Stimulated activated CD4-positive, alpha-beta T cell treated with anti-CD3 and anti-CD28 coated beads, Interleukin-2, amount 100 ng/mL, for 24 hours (primary cell): ENCODE measurements around the gene CYTIP.
A peak's percentile ranks its signal among the peaks of the same experiment; 100 is the strongest.
"Not testable (repeated sequence)": the region's sequence is repeated elsewhere in the genome, so short reads cannot be mapped to it uniquely, and the experiment has no call there.

Source experiments
- DNase-seq, 2 donors: peaks; one replicate each; pipeline ENCODE4 v3.0.0-alpha.2; 2020

Gene CYTIP

DNA sequence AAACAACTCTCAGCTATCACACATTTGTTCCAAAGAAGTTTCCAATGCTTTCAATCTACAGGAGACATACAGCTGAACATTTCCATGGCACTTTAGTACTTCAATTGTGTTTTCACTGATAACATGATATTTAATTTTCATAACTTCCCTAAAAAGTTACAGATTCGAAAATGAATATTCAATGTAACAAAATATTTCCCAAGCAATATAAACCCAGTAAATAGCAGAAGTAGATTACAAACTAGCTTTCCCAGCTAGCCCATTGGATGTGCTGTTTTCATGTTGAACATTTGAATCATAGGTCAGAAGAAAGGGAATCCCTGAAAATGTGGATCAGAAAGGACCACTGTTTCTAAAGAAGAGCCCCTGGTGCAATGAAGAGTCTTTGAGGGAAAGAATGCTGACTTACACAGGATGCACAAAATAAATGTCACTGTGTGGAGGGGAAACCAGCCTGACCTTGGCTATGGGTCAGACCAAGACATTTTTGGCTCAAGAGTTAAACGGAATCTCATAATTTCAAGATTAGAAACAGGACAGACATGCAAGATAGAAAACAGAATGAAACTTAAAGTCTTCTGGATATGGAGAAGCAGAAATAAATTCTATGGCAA lies 22.5 kb downstream of the CYTIP start:
- no peak for DNase-seq

DNA sequence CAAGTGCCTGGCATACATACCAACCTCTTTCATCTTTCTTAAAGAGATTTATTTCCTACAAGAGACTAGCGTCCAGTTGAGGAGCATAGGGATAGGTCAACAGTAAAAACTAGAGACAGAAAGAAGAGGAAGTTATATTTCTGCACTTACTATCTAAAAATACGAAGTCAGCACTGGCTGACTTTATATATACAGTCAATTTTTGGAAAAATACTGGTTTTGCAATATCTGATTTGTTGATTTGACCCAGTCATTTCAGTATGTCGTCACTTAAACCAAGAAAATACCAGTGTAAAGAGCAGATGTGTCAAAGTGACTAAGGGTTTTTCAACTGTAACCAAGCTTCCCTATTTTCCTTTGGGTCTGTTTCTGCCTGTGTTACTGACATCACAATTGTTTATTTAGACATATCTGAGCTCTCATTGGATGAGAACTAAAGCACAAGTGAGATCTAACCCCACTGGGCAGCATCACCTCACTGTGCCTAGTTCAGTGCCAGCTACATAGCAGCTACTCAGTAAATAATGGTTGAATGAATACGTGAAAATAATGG lies 23.0 kb downstream of the CYTIP start:
- no peak for DNase-seq

DNA sequence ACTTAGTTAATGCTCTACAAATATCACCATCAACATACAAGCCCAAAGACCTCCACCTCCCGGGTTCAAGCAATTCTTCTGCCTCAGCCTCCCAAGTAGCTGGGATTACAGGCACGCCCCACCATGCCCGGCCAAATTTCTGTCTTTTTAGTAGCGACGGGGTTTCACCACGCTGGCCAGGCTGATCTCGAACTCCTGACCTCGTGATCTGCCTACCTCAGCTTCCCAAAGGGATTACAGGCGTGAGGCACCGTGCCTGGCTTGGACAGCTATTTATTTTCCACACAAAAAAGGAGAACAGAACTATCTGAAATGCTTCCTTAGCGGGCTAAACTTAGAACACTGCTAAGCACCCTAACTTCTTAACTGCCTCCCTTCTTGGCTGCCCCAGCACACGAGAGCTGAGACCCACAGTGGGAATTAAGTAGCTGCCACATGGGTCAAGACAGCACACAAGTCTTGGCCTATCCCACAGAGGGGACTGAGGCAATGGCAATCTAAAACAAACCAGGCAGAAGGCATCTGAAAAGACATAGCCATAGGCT lies 24.8 kb downstream of the CYTIP start:
- DNase-seq = no peak

DNA sequence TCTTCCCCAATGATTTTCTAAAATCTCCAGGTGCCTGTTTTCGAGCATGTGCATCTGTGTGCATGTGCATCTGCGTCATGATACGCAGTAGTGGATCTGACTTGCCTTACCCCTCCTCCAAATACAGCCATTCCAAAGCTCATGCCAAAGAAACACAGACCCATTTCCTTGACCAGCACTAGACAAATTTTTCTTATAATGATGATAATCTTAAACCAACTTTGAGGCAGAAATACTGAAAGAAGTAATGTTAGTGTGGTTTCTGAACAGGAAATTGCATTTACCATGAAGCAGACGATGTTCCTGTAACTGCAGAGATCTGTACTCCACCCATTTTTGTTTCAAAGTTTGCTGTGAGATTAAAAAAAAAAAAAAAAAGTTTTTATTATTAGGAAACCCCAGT lies 25.6 kb downstream of the CYTIP start:
- DNase-seq = no peak

DNA sequence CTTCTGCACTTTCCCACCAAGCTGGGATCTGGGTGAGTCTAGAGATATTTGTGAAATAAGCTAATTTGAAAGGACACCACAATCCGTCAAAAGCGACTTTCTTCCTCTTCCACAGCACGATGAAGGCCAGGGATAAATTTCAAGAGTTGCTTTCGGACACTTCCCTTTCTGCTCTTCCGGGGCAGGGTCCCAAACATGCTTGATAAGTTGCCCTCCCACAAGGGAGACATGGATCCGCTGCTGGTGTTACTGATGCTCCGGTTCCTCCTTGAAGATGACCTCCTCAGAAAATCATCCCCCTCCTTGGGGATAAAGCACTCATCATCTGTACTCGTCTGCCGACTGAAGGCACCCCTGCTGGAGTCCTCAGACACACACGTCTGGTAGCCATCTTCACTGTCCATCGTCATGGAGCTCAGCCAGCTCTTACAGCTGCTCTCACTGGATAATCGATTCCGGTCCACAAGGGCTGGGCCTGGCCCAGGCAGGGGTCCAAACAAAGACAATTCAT lies 28.2 kb downstream of the CYTIP start:
- DNase-seq = no peak

DNA sequence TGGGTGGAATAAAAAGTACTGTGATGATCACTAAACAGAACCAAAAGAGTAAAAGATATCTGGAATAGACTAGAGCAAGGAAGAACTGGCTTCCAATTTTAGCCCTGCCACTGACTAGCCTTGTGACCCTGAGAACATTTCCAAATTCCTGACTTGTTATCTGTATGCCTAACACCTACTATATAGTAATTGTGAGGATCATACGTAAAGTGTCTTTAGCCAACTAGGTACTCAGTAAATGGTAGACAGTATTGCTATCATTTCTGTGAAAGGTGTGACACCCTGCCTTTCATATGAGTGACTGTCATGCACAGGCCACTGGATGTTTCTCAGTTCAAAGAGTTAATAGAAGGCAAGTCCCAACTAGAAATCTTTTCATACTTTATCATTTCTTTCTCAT lies 29.8 kb downstream of the CYTIP start:
- no peak for DNase-seq

DNA sequence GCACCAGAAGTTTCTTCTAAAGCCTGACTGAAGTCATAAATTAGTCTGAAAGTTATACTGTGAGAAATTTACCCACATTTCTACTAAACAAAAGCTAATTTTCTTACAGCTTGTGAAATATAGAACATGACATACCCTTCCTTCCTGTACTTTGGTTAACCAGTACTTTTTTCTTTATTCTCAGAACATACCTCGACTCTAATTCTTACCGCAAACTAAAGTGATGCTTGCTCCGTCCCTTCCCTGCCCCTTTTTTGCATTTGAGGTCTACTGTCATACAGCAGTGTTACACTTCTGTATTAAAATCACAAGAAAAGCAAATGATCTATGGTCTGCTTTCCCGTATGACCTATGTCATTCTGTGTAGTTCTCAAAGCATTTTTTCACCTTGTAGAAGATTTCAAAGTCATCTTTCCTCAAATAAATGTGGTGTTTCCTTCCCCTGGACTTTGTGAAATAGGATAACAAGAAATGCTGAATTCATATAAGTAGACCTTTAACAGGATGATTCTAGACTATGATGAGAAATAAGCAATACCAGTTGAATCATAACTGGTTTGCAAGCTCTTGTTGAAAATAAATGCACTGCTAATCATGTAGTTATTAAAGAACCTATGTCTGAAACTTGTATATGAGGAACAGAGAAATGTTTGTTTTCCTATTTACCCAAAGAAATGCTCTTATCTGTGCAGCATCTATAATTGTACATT lies 30.4 kb downstream of the CYTIP start:
- peak; percentile 35 to 56 for DNase-seq

DNA sequence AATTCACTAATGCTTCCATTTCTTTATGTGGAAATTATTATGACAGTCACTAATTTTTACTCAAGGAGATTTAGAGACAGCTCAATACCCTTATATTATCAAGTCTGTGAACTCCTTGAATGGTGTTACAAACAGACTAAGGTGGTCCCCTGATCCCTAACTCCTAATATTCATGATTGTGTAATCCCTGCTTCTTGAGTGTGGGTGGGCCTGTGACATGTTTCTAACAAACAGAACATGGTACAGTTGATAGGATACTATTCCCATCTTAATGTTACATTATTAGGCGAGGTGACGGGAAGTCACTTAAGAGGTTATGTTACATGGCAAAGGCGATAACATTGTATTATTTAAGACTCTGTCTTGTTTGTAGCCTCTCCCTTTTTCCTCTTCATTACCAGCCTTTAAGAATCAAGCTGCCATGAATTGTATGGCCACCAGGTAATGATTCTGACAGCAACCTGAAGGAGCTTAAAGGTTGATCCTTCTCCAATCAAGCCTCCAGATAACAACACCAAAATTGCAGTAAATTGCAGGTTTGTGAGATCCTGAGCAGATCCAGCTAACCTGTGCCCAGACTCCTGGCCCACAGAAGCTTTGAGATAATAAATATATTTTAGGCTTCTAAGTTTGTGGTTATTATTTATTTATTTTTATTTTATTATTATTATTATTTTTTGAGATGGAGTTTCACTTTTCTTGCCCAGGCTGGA lies 32.1 kb downstream of the CYTIP start:
- no peak for DNase-seq

DNA sequence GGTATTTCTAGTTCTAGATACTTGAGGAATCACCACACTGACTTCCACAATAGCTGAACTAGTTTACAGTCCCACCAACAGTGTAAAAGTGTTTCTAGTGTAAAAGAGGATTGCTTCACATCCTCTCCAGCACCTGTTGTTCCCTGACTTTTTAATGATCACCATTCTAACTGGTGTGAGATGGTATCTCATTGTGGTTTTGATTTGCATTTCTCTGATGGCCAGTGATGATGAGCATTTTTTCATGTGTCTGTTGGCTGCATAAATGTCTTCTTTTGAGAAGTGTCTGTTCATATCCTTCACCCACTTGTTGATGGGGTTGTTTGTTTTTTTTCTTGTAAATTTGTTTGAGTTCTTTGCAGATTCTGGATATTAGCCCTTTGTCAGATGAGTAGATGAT lies 38.5 kb downstream of the CYTIP start:
- not testable (repeated sequence) for DNase-seq

DNA sequence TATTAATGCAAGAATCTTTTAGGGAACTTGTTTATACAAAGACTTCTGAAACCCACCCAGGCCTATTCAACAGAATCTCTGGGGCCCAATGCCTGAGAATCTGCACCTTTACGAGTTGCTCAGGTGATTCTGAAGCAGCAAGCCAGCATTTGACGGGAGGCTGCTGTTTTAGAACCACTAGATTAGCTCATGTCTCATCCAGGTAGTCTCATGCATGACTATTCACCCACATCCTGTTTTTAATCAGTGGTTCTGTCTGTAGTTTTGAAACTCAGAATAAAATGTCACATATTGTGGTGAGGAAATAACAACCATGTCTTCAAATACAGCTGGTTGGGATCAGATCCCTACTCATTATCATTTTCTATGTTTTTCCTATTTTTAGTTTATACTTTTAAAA lies 39.5 kb downstream of the CYTIP start:
- DNase-seq = peak; percentile 48 to 65

DNA sequence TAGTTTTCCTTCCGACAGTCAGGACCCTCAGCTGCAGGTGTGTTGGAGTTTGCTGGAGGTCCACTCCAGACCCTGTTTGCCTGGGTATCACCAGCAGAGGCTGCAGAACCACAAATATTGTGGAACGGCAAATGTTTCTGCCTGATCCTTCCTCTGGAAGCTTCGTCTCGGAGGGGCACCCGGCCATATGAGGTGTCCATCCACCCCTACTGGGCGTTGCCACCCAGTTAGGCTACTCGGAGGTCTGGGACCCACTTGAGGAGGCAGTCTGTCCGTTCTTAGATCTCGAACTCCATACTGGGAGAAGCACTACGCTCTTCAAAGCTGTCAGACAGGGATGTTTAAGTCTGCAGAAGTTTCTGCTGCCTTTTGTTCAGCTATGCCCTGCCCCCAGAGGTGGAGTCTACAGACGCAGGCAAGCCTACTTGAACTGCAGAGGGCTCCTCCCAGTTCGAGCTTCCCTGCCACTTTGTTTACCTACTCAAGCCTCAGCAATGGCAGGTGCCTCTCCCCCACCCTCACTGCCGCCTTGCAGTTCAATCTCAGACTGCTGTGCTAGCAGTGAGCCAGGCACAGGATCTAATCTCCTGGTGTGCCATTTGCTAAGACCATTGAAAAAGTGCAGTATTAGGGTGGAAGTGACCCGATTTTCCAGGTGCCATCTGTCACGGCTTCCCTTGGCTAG lies 40.9 kb downstream of the CYTIP start:
- not testable (repeated sequence) for DNase-seq

DNA sequence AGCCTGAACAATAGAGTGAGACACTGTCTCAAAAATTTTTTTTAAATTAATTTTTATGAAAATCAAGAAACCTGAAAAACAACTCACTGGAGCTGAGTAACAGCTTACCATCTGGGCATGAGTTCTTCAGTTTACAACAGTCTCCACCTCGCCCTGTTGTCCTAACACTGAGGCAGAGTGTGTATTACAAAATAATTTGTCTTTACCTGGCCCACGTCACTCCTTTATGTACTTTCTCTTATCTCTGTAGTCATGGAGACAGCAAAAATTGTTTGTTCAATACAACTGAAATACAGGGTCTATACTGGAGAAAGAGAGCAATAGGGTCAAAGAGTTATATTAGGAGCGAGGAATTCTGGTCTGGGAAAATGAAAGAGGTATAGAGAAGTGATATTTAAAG lies 48.1 kb downstream of the CYTIP start:
- DNase-seq = no peak

DNA sequence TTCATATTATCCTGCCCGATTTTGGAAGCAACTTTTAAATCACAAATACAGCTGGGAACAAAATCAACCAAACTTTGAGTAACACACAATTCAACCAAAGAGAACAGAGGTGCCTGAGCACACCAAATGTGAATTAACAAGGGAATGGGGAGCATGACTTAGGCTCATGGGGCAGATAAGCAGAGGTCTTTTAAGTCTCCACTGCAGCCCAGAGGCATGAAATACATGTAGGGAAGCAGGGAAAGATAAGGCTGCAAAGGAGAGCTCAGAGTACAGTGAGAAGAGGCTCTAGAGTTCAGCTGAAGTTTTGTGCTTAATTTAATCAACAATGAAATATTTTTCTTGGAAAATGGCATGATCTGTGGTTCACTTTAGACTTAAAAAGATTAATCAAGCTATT lies 49.0 kb downstream of the CYTIP start:
- no peak for DNase-seq

DNA sequence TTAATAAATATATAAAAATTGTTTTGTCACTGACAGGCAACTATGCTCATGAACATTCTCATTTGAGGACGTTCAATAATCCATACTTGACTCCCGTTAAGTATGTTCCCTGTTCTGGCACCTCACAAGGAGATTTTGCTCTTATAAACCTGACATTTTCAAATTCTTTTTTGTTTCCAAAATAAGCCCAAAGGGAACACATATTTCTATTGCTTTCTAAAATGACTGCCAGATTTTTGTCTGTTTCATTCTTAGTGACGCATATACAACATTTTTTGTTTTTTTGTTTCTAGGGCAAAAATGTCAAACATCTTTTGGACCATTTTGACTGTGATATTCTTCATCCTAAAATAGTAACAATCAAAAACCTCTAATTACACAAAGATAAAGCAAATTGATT lies 50.5 kb downstream of the CYTIP start:
- DNase-seq = no peak

DNA sequence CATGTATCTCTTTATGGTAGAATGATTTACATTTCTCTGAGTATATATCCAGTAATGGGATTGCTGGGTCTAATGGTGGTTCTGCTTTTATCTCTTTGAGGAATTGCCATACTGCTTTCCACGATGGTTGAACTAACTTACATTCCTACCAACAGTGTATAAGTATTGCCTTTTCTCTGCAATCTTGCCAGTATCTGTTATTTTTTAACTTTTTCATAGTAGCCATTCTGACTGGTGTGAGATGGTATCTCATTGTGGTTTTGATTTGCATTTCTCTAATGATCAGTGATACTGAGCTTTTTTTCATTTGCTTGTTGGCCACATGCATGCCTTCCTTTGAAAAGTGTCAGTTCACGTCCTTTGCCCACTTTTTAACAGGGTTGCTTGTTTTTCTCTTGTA lies 55.1 kb downstream of the CYTIP start:
- no peak for DNase-seq

DNA sequence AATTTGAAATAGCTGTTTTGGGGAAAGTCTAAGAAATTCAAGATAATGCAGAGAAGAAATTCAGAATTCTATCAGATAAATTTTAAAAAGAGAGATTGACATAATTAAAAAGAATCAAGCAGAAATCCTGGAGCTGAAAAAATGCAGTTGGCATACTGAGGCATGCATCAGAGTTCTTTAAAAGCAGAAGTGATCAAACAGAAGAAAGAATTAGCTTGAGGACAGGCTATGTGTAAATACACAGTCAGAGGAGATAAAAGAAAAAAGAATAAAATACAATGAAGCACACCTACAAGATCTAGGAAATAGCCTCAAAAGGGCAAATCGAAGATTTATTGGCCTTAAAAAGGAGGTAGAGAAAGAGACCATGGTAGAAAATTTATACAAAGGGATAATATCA lies 57.1 kb downstream of the CYTIP start:
- DNase-seq = no peak

DNA sequence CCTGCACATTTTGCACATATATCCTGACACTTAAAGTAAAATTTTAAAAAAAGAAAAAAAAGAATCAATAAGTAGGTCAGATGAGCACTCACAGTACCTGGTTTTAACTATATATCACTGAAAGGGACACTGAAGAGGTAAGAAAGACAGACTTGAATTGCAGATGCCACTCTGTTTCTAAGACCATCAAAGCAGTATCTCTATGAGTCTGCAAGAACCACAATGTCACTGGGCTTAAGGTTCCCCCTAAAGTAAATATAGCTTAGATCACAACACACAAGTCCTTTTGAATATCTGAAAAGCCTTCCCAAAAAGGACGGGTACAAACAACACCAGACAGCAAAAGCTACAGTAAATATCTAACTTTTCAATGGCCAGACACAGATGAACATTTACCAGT lies 57.6 kb downstream of the CYTIP start:
- DNase-seq = no peak

DNA sequence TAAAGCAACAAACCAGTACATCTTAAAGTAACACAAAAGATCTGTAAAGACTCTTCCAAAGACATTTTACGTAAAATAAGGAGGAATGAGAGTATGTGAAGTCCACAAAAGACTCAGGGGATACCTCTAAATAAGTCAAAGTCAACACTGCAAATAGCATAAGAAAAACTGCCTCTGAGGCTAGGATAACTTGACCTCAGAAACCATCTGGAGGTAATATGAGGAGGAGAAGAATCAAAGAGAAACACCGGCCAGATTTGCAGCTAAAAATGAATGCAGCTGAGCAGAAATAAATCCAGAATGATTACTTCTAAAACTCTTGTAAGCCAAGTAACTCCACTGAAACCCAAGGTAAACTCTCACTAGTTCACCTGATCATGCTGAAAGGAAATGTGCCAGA lies 66.0 kb downstream of the CYTIP start:
- DNase-seq = no peak

DNA sequence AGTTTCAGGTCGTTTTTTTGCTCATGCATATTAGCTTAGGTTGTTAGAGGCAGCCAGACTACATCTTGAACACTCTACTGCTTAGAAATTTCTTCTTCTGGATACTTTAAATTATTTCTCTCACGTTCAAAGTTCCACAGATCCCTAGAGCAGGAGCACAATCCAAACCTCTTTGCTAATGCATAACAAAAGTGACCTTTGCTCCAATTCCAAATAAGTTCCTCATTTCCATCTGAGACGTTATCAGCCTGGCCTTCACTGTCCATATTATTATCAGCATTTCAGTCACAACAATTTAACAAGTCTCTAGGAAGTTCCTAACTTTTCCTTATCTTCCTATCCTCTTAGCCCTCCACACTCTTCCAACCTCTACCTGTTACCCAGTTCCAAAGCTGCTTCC lies 67.8 kb downstream of the CYTIP start:
- DNase-seq = no peak

DNA sequence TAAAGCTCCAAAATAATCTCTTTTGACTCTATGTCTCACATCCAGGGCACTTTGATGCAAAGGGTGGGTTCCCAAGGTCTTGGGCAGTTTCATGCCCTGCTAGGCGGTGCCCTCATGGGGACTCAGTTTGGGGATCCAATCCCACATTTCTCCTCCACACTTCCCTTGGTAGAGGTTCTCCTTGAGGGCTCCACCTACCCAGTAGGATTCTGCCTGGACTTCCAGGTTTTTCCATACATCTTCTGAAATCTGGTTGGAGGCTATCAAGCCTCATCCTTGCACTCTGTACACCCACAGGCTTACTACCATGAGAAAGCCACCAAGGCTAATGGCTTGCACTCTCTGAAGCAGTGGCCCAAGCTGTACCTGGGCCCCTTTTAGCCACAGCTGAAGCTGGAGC lies 68.5 kb downstream of the CYTIP start:
- DNase-seq = no peak

DNA sequence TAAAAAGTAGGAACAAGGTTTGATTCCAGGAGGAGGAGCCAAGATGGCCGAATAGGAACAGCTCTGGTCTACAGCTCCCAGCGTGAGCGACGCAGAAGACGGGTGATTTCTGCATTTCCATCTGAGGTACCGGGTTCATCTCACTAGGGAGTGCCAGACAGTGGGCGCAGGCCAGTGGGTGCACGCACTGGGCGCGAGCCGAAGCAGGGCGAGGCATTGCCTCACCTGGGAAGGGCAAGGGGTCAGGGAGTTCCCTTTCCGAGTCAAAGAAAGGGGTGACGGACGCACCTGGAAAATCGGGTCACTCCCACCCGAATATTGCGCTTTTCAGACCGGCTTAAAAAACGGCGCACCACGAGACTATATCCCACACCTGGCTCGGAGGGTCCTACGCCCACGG lies 75.4 kb downstream of the CYTIP start:
- DNase-seq = not testable (repeated sequence)

DNA sequence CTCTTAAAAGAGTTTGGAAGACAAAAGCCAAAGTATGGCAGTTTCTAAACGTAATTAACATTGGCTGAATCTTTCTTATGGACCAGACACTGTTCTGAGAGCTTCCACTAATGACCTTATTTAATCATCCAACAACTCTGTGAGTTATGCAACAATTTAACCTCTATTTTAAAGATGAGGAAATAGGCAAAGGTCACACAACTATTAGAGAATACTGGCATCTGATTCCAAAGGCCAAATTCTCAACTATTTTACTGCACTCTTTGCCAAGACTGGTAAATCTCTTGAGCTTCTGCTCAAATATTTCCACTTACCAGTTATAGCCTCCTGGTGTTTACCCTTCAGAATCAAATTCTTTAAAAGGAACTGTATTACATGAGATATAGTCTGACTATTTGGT lies 76.2 kb downstream of the CYTIP start:
- no peak for DNase-seq
